Liver (tissue), 9 donors: ENCODE results near the gene CAMSAP1. TPM values are rescaled to one million over a fixed set of nuclear protein-coding genes. Genes with fewer than 3 reads are reported as not detected.

Source experiments
- DNase-seq: peaks from one replicate; pipeline ENCODE4 v3.0.0-alpha.2; 2017; ENCODE audit warnings: low spot score
- H3K27ac ChIP-seq, 2 donors: one replicate each; pipeline ENCODE4 v1.7.0; 2013; ENCODE audit warnings: inconsistent platforms in 2 of 2, low read length in 2 of 2, control low read depth in 1 of 2, low read depth in 1 of 2, mild to moderate bottlenecking in 1 of 2
- H3K27me3 ChIP-seq, 4 donors: one replicate each; pipeline versions ENCODE4 v1.6.1 to v1.7.0; 2013; ENCODE audit warnings: low read length in 3 of 4, inconsistent platforms in 1 of 4, mild to moderate bottlenecking in 1 of 4, moderate library complexity in 1 of 4; ENCODE audit not compliant: control insufficient read depth in 4 of 4, insufficient read depth in 4 of 4
- H3K36me3 ChIP-seq, 4 donors: one replicate each; pipeline versions ENCODE4 v1.6.1 to v1.7.0; 2013; ENCODE audit warnings: low read length in 3 of 4, mild to moderate bottlenecking in 3 of 4, low read depth in 1 of 4, moderate library complexity in 1 of 4; ENCODE audit not compliant: control insufficient read depth in 4 of 4, insufficient read depth in 3 of 4
- H3K4me1 ChIP-seq, 4 donors: one replicate each; pipeline versions ENCODE4 v1.6.1 to v1.7.0; 2013; ENCODE audit warnings: low read length in 3 of 4, mild to moderate bottlenecking in 3 of 4, moderate library complexity in 1 of 4; ENCODE audit not compliant: control insufficient read depth in 4 of 4, insufficient read depth in 4 of 4
- H3K4me3 ChIP-seq, 3 donors: one replicate each; pipeline versions ENCODE4 v1.6.1 to v1.7.0; 2013; ENCODE audit warnings: low read length in 3 of 3, control low read depth in 1 of 3, low read depth in 1 of 3, mild to moderate bottlenecking in 1 of 3
- H3K9ac ChIP-seq, 2 donors: one replicate each; pipeline ENCODE4 v1.7.0; 2013; ENCODE audit warnings: low read length in 2 of 2, mild to moderate bottlenecking in 2 of 2, moderate library complexity in 2 of 2, control low read depth in 1 of 2, low read depth in 1 of 2
- H3K9me3 ChIP-seq, 4 donors: one replicate each; pipeline versions ENCODE4 v1.6.1 to v1.7.0; 2013; ENCODE audit warnings: low read length in 3 of 4; ENCODE audit not compliant: control insufficient read depth in 4 of 4
- ATF3 ChIP-seq: IDR thresholded peaks from 2 replicates; pipeline ENCODE4 v1.6.1; 2016; ENCODE audit warnings: antibody characterized with exemption
- CTCF ChIP-seq: fragments of 150-350 bp; IDR thresholded peaks from 2 replicates; pipeline ENCODE4 v1.5.1; 2017; ENCODE audit warnings: improper control_type of control experiment, low read depth, low read length; ENCODE audit not compliant: missing input control
- EGR1 ChIP-seq, 2 donors: IDR thresholded peaks; 2 replicates each; pipeline ENCODE4 v1.6.1; 2016 to 2018; ENCODE audit warnings: antibody characterized with exemption in 2 of 2, low read depth in 2 of 2
- FOXA1 ChIP-seq: IDR thresholded peaks from 2 replicates; pipeline ENCODE4 v1.6.1; 2016; ENCODE audit warnings: antibody characterized with exemption
- FOXA2 ChIP-seq: IDR thresholded peaks from 2 replicates; pipeline ENCODE4 v1.6.1; 2016; ENCODE audit warnings: antibody characterized with exemption
- GABPA ChIP-seq, 2 donors: IDR thresholded peaks in 1 of 2; conservative IDR thresholded peaks in 1 of 2; 2 replicates each; pipeline ENCODE4 v1.6.1; 2016; ENCODE audit warnings: antibody characterized with exemption in 2 of 2, mild to moderate bottlenecking in 1 of 2, moderate library complexity in 1 of 2
- HNF4A ChIP-seq, 2 donors: conservative IDR thresholded peaks; 2 replicates each; pipeline ENCODE4 v1.6.1; 2016; ENCODE audit warnings: antibody characterized with exemption in 2 of 2, mild to moderate bottlenecking in 2 of 2
- HNF4G ChIP-seq: IDR thresholded peaks from 2 replicates; pipeline ENCODE4 v1.6.1; 2016; ENCODE audit warnings: antibody characterized with exemption
- JUND ChIP-seq, 2 donors: IDR thresholded peaks; 2 replicates each; pipeline ENCODE4 v1.6.1; 2016; ENCODE audit warnings: antibody characterized with exemption in 2 of 2
- MAX ChIP-seq: IDR thresholded peaks from 2 replicates; pipeline ENCODE4 v1.6.1; 2016; ENCODE audit warnings: antibody characterized with exemption
- NR2F2 ChIP-seq: IDR thresholded peaks from 2 replicates; pipeline ENCODE4 v1.6.1; 2016; ENCODE audit warnings: antibody characterized with exemption
- RAD21 ChIP-seq, 2 donors: IDR thresholded peaks; 2 replicates each; pipeline ENCODE4 v1.6.1; 2016; ENCODE audit warnings: antibody characterized with exemption in 2 of 2, mild to moderate bottlenecking in 2 of 2
- REST ChIP-seq: IDR thresholded peaks from 2 replicates; pipeline ENCODE4 v1.6.1; 2016; ENCODE audit warnings: antibody characterized with exemption, mild to moderate bottlenecking
- RXRA ChIP-seq, 2 donors: IDR thresholded peaks; 2 replicates each; pipeline ENCODE4 v1.6.1; 2017 to 2018; ENCODE audit warnings: antibody characterized with exemption in 2 of 2, mild to moderate bottlenecking in 1 of 2
- SP1 ChIP-seq: IDR thresholded peaks from 2 replicates; pipeline ENCODE4 v1.6.1; 2018; ENCODE audit warnings: antibody characterized with exemption, mild to moderate bottlenecking
- TAF1 ChIP-seq: conservative IDR thresholded peaks from 2 replicates; pipeline ENCODE4 v1.6.1; 2016; ENCODE audit warnings: antibody characterized with exemption, mild to moderate bottlenecking
- YY1 ChIP-seq: IDR thresholded peaks from 2 replicates; pipeline ENCODE4 v1.6.1; 2016; ENCODE audit warnings: antibody characterized with exemption, mild to moderate bottlenecking
- ZBTB33 ChIP-seq: IDR thresholded peaks from 2 replicates; pipeline ENCODE4 v1.6.1; 2016; ENCODE audit warnings: antibody characterized with exemption
- WGBS: extraction: QIAGEN DNeasy Blood & Tissue Kit; methylation state at CpG from one replicate; pipeline ENCODE4 v1.1.7; 2013; 5-methylcytosine and 5-hydroxymethylcytosine counted together
- polyA plus RNA-seq, 2 donors: library from polyadenylated mRNA; stranded (reverse) in 1 of 2; unstranded in 1 of 2; fragments of 200-250 nt in 1 of 2; fragments of >200 nt in 1 of 2; fragmentation: Nextera tagmentation in 1 of 2; extraction: Ambion mirVana in 1 of 2; gene quantifications; one replicate each; pipeline versions ENCODE4 v1.2.1 to v1.2.3, GENCODE V29; 2013 to 2015
- total RNA-seq, 2 donors: library from RNA; depleted of rRNA; stranded (reverse); fragments of >200 nt; gene quantifications; one replicate each; pipeline ENCODE4 v1.2.3, GENCODE V29; 2014
- donor health status: healthy.
- donor health status: healthy.
- donor health status: healthy.
- donor health status: healthy.
- donor health status: healthy.

The CAMSAP1 gene
- total and polyA plus RNA-seq, 4 donors: 0.97 to 6.4 (median 5.1) TPM

- TF ChIP-seq RAD21 (IDR thresholded peaks at IDR 0.05) (no peak), REST (no peak), EGR1 (IDR thresholded peaks at IDR 0.05; ENCODE audit: low read depth in 2 of 2) (no peak)
These were observed 102.5 kb downstream of the CAMSAP1 start (continued) for GRCh38 chr9:135804581-135805421.

- Histone ChIP-seq H3K4me3 (no peak overlapping the region), H3K27ac (no peak overlapping the region), H3K4me1 (no peaks in the 10 kb centered on the region), H3K9me3 (no peaks in the 10 kb centered on the region), H3K36me3 (no peaks in the 10 kb centered on the region), H3K9ac (no peak overlapping the region), H3K27me3 (no peaks in the 10 kb centered on the region)
- DNase-seq: no peak
- TF ChIP-seq GABPA (IDR thresholded peaks at IDR 0.05 in 1 of 2, conservative IDR thresholded peaks at IDR 0.05 in 1 of 2): no peak
- TF ChIP-seq FOXA2: no peak
- no peak for TF ChIP-seq ATF3
- TF ChIP-seq RXRA (IDR thresholded peaks at IDR 0.05): no peak
- no peak for TF ChIP-seq REST
- no peak for TF ChIP-seq NR2F2
- no peak for TF ChIP-seq ZBTB33
- TF ChIP-seq CTCF: no peak
- no peak for TF ChIP-seq HNF4G
- no peak for TF ChIP-seq EGR1 (IDR thresholded peaks at IDR 0.05; ENCODE audit: low read depth in 2 of 2)
- no peak for TF ChIP-seq FOXA1
- no peak for TF ChIP-seq SP1
- TF ChIP-seq TAF1: no peak
- no peak for TF ChIP-seq YY1
- TF ChIP-seq MAX: no peak
- no peak for TF ChIP-seq JUND (IDR thresholded peaks at IDR 0.05)
- TF ChIP-seq HNF4A (conservative IDR thresholded peaks at IDR 0.05): no peak
- WGBS: 95% methylated on average over 10 of the region's 10 CpGs
These were observed 103.9 kb downstream of the CAMSAP1 start for GRCh38 chr9:135803441-135803840.
